WTC11 (cell line): ENCODE measurements around the gene CSTF1. TPM values are rescaled to one million over a fixed set of nuclear protein-coding genes. Genes with fewer than 3 reads are reported as not detected.

Source experiments
- ATAC-seq: fragments of 200-7000 bp; cut with Tn5 transposase; 2 replicates; pipeline ENCODE4 v1.10.0; 2021; ENCODE audit warnings: mild to moderate bottlenecking, moderate library complexity
- CTCF ChIA-PET: fragments of 300-600 bp; sonication (Branson Sonifier 250); formaldehyde crosslinking; loops from one replicate; lab custom pipeline; 2021; ENCODE audit warnings: antibody characterized with exemption; lab: Charles Lee
- POLR2A ChIA-PET: fragments of 350-600 bp; sonication (Branson Sonifier 250); formaldehyde crosslinking; loops from one replicate; lab custom pipeline; 2021; ENCODE audit warnings: antibody characterized with exemption; lab: Charles Lee
- DNase-seq: peaks from one replicate; pipeline ENCODE4 v3.0.0; 2021; ENCODE audit warnings: low spot score
- H3K27ac Mint-ChIP-seq: 2 replicates; pipeline ENCODE4 v1.8.0; 2021; ENCODE audit warnings: mixed read lengths
- H3K27me3 Mint-ChIP-seq: 2 replicates; pipeline ENCODE4 v1.8.0; 2021; ENCODE audit warnings: low read depth, mild to moderate bottlenecking, moderate library complexity, mixed read lengths
- H3K36me3 Mint-ChIP-seq: 2 replicates; pipeline ENCODE4 v1.8.0; 2021; ENCODE audit warnings: mixed read lengths
- H3K4me1 Mint-ChIP-seq: 2 replicates; pipeline ENCODE4 v1.8.0; 2022; ENCODE audit warnings: mixed read lengths
- H3K4me3 Mint-ChIP-seq: 2 replicates; pipeline ENCODE4 v1.8.0; 2021; ENCODE audit warnings: mild to moderate bottlenecking, moderate library complexity, mixed read lengths
- H3K9me3 Mint-ChIP-seq: 2 replicates; pipeline ENCODE4 v1.8.0; 2021; ENCODE audit warnings: mixed read lengths
- ATF1 ChIP-seq: sonication (generic); formaldehyde crosslinking; IDR thresholded peaks from 2 replicates; pipeline ENCODE4 v1.8.1; 2023; ENCODE audit warnings: mild to moderate bottlenecking, moderate library complexity, missing genetic modification reagents
- FOXJ3 ChIP-seq: sonication (generic); formaldehyde crosslinking; IDR thresholded peaks from 2 replicates; pipeline ENCODE4 v1.9.0; 2021; ENCODE audit warnings: missing genetic modification reagents, mild to moderate bottlenecking, borderline replicate concordance
- GABPB1 ChIP-seq: sonication (generic); formaldehyde crosslinking; IDR thresholded peaks from 2 replicates; pipeline ENCODE4 v1.8.1; 2023; ENCODE audit warnings: mild to moderate bottlenecking, missing genetic modification reagents
- GRHL2 ChIP-seq: fragments of 250-450 bp; sonication (Bioruptor Pico); IDR thresholded peaks from 2 replicates; pipeline ENCODE4 v1.8.0; 2022; ENCODE audit warnings: mild to moderate bottlenecking, moderate library complexity; ENCODE audit not compliant: insufficient replicate concordance, severe bottlenecking
- IRF2 ChIP-seq: sonication (generic); formaldehyde crosslinking; IDR thresholded peaks from 2 replicates; pipeline ENCODE4 v1.8.0; 2022; ENCODE audit warnings: low read depth, missing genetic modification reagents, borderline replicate concordance
- JAZF1 ChIP-seq: fragments of 250-450 bp; sonication (Bioruptor Pico); IDR thresholded peaks from 2 replicates; pipeline ENCODE4 v1.9.0; 2021; ENCODE audit warnings: moderate library complexity, mild to moderate bottlenecking, inconsistent platforms
- JUN ChIP-seq: sonication (generic); formaldehyde crosslinking; IDR thresholded peaks from 2 replicates; pipeline ENCODE4 v1.8.0; 2023; ENCODE audit warnings: mild to moderate bottlenecking, missing genetic modification reagents
- NFATC4 ChIP-seq: fragments of 250-450 bp; sonication (Bioruptor Pico); IDR thresholded peaks from 2 replicates; pipeline ENCODE4 v1.9.0; 2021; ENCODE audit warnings: mild to moderate bottlenecking
- NFYB ChIP-seq: sonication (generic); formaldehyde crosslinking; conservative IDR thresholded peaks from 2 replicates; pipeline ENCODE4 v1.8.0; 2022; ENCODE audit warnings: low read depth, missing genetic modification reagents
- NR3C1 ChIP-seq: sonication (generic); formaldehyde crosslinking; conservative IDR thresholded peaks from 2 replicates; pipeline ENCODE4 v1.8.1; 2023; ENCODE audit warnings: low read depth, mild to moderate bottlenecking, missing genetic modification reagents
- RELA ChIP-seq: sonication (generic); formaldehyde crosslinking; IDR thresholded peaks from 2 replicates; pipeline ENCODE4 v1.8.1; 2022; ENCODE audit warnings: missing genetic modification reagents, mild to moderate bottlenecking, borderline replicate concordance
- TEAD1 ChIP-seq: sonication (generic); formaldehyde crosslinking; IDR thresholded peaks from 2 replicates; pipeline ENCODE4 v1.8.0; 2022; ENCODE audit warnings: mild to moderate bottlenecking, missing genetic modification reagents
- ZBTB21 ChIP-seq: sonication (generic); formaldehyde crosslinking; IDR thresholded peaks from 2 replicates; pipeline ENCODE4 v1.8.1; 2023; ENCODE audit warnings: mild to moderate bottlenecking, missing genetic modification reagents, borderline replicate concordance
- ZNF138 ChIP-seq: sonication (generic); formaldehyde crosslinking; conservative IDR thresholded peaks from 2 replicates; pipeline ENCODE4 v1.8.1; 2022; ENCODE audit warnings: mild to moderate bottlenecking, moderate library complexity, missing genetic modification reagents
- ZNF219 ChIP-seq: sonication (generic); formaldehyde crosslinking; IDR thresholded peaks from 2 replicates; pipeline ENCODE4 v1.8.0; 2023; ENCODE audit warnings: missing genetic modification reagents, mild to moderate bottlenecking, borderline replicate concordance
- ZNF263 ChIP-seq: sonication (generic); formaldehyde crosslinking; IDR thresholded peaks from 2 replicates; pipeline ENCODE4 v1.8.1; 2022; ENCODE audit warnings: low read depth, mild to moderate bottlenecking, moderate library complexity, missing genetic modification reagents
- ZNF423 ChIP-seq: fragments of 250-450 bp; sonication (Bioruptor Pico); IDR thresholded peaks from 2 replicates; pipeline ENCODE4 v2.1.2; 2022; ENCODE audit warnings: mild to moderate bottlenecking, moderate library complexity
- ZNF671 ChIP-seq: fragments of 250-450 bp; sonication (Bioruptor Pico); IDR thresholded peaks from 2 replicates; pipeline ENCODE4 v1.8.0; 2021; ENCODE audit warnings: mild to moderate bottlenecking
- total RNA-seq: library from RNA; stranded (reverse); gene quantifications from 3 replicates; pipeline ENCODE4 v1.2.3, GENCODE V29; 2021
- TF ChIP-seq, protein P1 (sequence below): sonication (generic); formaldehyde crosslinking; IDR thresholded peaks from 2 replicates; pipeline ENCODE4 v1.8.0; 2022; ENCODE audit warnings: missing genetic modification reagents
- TF ChIP-seq, protein P2 (sequence below): sonication (generic); formaldehyde crosslinking; conservative IDR thresholded peaks from 2 replicates; pipeline ENCODE4 v1.8.1; 2022; ENCODE audit warnings: mild to moderate bottlenecking, missing genetic modification reagents
- TF ChIP-seq, protein P3 (sequence below): sonication (generic); formaldehyde crosslinking; IDR thresholded peaks from 2 replicates; pipeline ENCODE4 v1.8.0; 2022; ENCODE audit warnings: mild to moderate bottlenecking, missing genetic modification reagents
- TF ChIP-seq, protein P4 (sequence below): fragments of 200-600 bp; IDR thresholded peaks from 2 replicates; pipeline ENCODE4 v1.8.0; 2022; ENCODE audit warnings: antibody characterized with exemption
- TF ChIP-seq, protein P5 (sequence below): sonication (generic); formaldehyde crosslinking; IDR thresholded peaks from 2 replicates; pipeline ENCODE4 v1.8.0; 2022; ENCODE audit warnings: mild to moderate bottlenecking, missing genetic modification reagents

Gene CSTF1
- total RNA-seq, 1 experiment from 2014 or later = 58.5 TPM

DNA sequence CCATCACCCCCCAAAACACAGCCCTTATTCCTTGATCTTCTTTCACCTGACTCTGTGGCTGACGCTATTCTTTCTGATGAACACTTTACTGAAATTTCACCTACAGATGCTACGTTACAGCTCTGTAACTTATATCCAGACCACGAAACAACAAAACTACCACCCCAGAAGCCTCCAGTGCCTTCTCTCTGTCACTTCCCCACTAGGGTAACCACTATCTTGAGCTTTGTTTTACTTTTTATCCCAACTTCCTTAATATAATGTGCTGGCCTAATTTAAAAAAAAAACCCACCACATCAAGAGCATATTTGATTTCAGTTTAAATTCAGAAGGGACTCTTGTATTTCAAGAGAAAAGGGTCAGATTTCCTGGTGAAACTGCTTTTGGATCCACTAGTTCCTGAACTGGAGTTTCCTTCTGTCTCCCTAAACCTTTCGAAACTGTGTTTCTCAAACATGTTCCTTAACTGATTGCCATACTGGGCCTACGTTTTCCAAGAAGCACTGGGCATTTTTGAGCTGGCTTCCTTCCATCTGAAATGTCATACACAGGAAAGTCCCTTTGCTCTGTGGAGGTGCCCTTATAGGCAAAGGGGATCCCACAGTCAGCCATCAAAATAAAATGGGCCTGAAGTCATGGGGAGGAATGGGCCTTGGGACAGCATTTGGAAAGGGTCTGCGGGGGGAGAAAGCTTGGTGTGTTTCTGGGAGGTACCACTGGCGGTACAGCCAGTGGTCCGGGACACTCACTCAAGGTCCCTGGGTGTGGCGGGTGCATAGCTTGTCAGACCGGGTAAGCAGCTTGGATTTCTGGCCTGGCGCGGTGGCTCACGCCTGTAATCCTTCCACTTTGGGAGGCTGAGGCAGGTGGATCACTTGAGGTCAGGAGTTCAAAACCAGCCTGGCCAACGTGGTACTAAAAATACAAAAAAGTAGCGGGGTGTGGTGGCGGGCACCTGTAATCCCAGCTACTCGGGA lies 50.2 kb downstream of the CSTF1 start:
- H3K4me1 Mint-ChIP-seq = peaks cover 5% of the 10 kb centered on the region; the same call in 1 of the 2 replicates
- CTCF ChIA-PET = interaction anchor here (1.4 kb wide), 1 partner anchor 618 kb away, joined by 6 read pairs; no protein-coding TSS in a partner anchor
- H3K27me3 Mint-ChIP-seq = peaks cover 7% of the 10 kb centered on the region
- no peak overlapping the region for H3K27ac Mint-ChIP-seq
- H3K9me3 Mint-ChIP-seq = no peaks in the 10 kb centered on the region
- H3K4me3 Mint-ChIP-seq = no peak overlapping the region
- POLR2A ChIA-PET = interaction anchor here (0.6 kb wide), 1 partner anchor 59 kb away, joined by 3 read pairs; no protein-coding TSS in a partner anchor
- H3K36me3 Mint-ChIP-seq = no peaks in the 10 kb centered on the region
- TF ChIP-seq FOXJ3 (CRISPR knock-in tag) (no peak), GABPB1 (CRISPR knock-in tag) (no peak), ZNF263 (CRISPR knock-in tag) (no peak), JUN (CRISPR knock-in tag) (no peak), TEAD1 (no peak), ATF1 (CRISPR knock-in tag) (no peak), ZBTB21 (CRISPR knock-in tag) (no peak), NFYB (CRISPR knock-in tag) (no peak), ZNF219 (CRISPR knock-in tag) (no peak), ZNF423 (CRISPR knock-in tag) (no peak), RELA (CRISPR knock-in tag) (no peak), ZNF671 (CRISPR knock-in tag) (no peak), ZNF138 (CRISPR knock-in tag) (no peak)
- TF ChIP-seq, protein P1, sequence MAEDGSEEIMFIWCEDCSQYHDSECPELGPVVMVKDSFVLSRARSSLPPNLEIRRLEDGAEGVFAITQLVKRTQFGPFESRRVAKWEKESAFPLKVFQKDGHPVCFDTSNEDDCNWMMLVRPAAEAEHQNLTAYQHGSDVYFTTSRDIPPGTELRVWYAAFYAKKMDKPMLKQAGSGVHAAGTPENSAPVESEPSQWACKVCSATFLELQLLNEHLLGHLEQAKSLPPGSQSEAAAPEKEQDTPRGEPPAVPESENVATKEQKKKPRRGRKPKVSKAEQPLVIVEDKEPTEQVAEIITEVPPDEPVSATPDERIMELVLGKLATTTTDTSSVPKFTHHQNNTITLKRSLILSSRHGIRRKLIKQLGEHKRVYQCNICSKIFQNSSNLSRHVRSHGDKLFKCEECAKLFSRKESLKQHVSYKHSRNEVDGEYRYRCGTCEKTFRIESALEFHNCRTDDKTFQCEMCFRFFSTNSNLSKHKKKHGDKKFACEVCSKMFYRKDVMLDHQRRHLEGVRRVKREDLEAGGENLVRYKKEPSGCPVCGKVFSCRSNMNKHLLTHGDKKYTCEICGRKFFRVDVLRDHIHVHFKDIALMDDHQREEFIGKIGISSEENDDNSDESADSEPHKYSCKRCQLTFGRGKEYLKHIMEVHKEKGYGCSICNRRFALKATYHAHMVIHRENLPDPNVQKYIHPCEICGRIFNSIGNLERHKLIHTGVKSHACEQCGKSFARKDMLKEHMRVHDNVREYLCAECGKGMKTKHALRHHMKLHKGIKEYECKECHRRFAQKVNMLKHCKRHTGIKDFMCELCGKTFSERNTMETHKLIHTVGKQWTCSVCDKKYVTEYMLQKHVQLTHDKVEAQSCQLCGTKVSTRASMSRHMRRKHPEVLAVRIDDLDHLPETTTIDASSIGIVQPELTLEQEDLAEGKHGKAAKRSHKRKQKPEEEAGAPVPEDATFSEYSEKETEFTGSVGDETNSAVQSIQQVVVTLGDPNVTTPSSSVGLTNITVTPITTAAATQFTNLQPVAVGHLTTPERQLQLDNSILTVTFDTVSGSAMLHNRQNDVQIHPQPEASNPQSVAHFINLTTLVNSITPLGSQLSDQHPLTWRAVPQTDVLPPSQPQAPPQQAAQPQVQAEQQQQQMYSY (CRISPR knock-in tag) = no peak
- TF ChIP-seq, protein P2, sequence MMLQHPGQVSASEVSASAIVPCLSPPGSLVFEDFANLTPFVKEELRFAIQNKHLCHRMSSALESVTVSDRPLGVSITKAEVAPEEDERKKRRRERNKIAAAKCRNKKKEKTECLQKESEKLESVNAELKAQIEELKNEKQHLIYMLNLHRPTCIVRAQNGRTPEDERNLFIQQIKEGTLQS (CRISPR knock-in tag) = no peak
- TF ChIP-seq, all 79 proteins: peak for 0
- DNase-seq = no peak
- ATAC-seq = no peak

DNA sequence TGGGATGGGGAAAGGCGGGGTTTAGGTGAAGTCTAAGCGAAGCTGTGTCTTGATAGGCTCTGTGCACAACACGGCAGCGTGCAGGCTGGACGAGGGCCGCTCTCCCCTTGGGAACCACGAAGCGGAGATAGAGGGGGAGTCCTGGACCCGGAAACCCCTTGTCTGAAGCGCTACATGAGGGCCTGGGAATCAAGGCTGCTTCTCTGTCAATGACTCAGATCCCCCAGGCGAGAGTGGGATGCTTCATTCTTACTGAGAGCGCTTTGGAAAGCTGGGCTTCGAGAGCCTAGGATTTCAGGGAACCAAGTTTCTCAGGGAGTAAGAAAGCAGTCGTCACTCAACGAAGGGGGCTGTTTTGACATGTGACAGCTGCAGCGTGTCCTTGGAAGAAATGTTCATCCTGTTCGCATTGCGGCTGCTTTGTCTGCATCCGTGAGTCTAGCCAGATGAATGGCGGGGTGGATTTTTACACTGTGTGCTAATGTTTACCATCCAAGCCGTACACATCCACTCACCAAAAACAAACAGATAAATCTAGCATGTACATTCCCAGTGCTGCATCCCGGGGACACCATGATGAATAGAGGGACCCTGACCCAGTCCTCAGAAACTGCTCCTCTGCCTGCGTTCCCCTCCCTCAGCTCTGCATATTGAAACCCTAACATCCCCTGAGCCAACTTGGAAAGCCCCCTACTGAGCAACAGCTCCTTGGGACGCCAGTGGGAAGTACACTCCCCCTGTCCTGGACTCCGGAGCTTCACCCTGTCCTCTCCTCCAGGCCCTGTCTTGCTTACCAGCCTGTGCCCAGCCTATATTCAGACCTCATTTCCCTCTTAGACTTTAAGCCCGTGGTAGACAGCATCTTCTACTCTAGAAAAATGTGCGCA lies 51.5 kb downstream of the CSTF1 start:
- TF ChIP-seq NR3C1 (CRISPR knock-in tag) (no peak), GRHL2 (no peak), JAZF1 (no peak), IRF2 (CRISPR knock-in tag) (no peak), NFATC4 (CRISPR knock-in tag) (no peak)
- TF ChIP-seq, protein P3, sequence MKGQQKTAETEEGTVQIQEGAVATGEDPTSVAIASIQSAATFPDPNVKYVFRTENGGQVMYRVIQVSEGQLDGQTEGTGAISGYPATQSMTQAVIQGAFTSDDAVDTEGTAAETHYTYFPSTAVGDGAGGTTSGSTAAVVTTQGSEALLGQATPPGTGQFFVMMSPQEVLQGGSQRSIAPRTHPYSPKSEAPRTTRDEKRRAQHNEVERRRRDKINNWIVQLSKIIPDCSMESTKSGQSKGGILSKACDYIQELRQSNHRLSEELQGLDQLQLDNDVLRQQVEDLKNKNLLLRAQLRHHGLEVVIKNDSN (CRISPR knock-in tag) = no peak
- TF ChIP-seq, protein P4, sequence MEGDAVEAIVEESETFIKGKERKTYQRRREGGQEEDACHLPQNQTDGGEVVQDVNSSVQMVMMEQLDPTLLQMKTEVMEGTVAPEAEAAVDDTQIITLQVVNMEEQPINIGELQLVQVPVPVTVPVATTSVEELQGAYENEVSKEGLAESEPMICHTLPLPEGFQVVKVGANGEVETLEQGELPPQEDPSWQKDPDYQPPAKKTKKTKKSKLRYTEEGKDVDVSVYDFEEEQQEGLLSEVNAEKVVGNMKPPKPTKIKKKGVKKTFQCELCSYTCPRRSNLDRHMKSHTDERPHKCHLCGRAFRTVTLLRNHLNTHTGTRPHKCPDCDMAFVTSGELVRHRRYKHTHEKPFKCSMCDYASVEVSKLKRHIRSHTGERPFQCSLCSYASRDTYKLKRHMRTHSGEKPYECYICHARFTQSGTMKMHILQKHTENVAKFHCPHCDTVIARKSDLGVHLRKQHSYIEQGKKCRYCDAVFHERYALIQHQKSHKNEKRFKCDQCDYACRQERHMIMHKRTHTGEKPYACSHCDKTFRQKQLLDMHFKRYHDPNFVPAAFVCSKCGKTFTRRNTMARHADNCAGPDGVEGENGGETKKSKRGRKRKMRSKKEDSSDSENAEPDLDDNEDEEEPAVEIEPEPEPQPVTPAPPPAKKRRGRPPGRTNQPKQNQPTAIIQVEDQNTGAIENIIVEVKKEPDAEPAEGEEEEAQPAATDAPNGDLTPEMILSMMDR = no peak
- TF ChIP-seq, protein P5, sequence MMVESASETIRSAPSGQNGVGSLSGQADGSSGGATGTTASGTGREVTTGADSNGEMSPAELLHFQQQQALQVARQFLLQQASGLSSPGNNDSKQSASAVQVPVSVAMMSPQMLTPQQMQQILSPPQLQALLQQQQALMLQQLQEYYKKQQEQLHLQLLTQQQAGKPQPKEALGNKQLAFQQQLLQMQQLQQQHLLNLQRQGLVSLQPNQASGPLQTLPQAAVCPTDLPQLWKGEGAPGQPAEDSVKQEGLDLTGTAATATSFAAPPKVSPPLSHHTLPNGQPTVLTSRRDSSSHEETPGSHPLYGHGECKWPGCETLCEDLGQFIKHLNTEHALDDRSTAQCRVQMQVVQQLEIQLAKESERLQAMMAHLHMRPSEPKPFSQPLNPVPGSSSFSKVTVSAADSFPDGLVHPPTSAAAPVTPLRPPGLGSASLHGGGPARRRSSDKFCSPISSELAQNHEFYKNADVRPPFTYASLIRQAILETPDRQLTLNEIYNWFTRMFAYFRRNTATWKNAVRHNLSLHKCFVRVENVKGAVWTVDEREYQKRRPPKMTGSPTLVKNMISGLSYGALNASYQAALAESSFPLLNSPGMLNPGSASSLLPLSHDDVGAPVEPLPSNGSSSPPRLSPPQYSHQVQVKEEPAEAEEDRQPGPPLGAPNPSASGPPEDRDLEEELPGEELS (CRISPR knock-in tag) = no peak
- TF ChIP-seq, all 79 proteins: peak for 0
- Mint-ChIP-seq H3K4me1 (peaks cover 5% of the 10 kb centered on the region; the same call in 1 of the 2 replicates), H3K9me3 (no peaks in the 10 kb centered on the region), H3K4me3 (no peak overlapping the region), H3K27me3 (peaks cover 7% of the 10 kb centered on the region), H3K27ac (no peak overlapping the region), H3K36me3 (no peaks in the 10 kb centered on the region)
- ATAC-seq = peak; percentile 51
- POLR2A ChIA-PET = interaction anchor here (0.6 kb wide), 1 partner anchor 60 kb away, joined by 3 read pairs; no protein-coding TSS in a partner anchor
- no peak for DNase-seq
- CTCF ChIA-PET = interaction anchor here (1.4 kb wide), 1 partner anchor 617 kb away, joined by 6 read pairs; no protein-coding TSS in a partner anchor
